Fibroblast of lung (primary cell): ENCODE measurements around the gene TBC1D22B.

Experiments used
- EZH2 ChIP-seq: IDR thresholded peaks from 2 replicates; pipeline ENCODE4 v1.5.1; 2012; ENCODE audit warnings: low read length, control low read depth, mild to moderate bottlenecking; ENCODE audit errors: missing control alignments
- TF ChIP-seq, protein P1 (sequence below), 2 donors: IDR thresholded peaks in 1 of 2; conservative IDR thresholded peaks in 1 of 2; 1 replicate in 1 of 2; 2 replicates in 1 of 2; pipeline ENCODE4 v1.5.1; 2011 to 2012; ENCODE audit warnings: low read length in 2 of 2, control low read depth in 1 of 2, inconsistent platforms in 1 of 2, low read depth in 1 of 2, mild to moderate bottlenecking in 1 of 2

DNA sequence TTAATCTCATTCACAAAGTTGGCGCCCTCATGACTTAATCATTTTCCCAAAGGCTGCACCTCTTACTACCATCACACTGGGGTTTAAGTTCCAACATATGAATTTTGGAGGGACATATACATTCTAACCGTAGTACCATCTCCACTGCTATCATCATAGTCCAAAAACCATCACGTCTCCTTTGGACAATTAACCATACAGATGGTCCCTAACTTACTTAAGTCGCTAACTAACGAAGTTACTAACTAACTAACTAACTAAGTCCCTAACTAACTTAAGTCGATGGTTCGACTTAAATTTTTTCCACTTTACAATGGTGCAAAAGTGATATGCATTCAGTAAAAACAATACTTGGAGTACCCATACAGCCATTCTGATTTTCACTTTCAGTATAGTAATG is 24.0 kb upstream of the TBC1D22B start:
- TF ChIP-seq, protein P1, sequence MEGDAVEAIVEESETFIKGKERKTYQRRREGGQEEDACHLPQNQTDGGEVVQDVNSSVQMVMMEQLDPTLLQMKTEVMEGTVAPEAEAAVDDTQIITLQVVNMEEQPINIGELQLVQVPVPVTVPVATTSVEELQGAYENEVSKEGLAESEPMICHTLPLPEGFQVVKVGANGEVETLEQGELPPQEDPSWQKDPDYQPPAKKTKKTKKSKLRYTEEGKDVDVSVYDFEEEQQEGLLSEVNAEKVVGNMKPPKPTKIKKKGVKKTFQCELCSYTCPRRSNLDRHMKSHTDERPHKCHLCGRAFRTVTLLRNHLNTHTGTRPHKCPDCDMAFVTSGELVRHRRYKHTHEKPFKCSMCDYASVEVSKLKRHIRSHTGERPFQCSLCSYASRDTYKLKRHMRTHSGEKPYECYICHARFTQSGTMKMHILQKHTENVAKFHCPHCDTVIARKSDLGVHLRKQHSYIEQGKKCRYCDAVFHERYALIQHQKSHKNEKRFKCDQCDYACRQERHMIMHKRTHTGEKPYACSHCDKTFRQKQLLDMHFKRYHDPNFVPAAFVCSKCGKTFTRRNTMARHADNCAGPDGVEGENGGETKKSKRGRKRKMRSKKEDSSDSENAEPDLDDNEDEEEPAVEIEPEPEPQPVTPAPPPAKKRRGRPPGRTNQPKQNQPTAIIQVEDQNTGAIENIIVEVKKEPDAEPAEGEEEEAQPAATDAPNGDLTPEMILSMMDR (conservative IDR thresholded peaks at IDR 0.05 in 1 of 2, IDR thresholded peaks at IDR 0.05 in 1 of 2; ENCODE audit: low read depth in 1 of 2, low read length in 2 of 2), result no peak
- TF ChIP-seq EZH2, result no peak
